GM23338 (cell line): ENCODE data around the gene PELI1. TPM values are rescaled to one million over a fixed set of nuclear protein-coding genes. Genes with fewer than 3 reads are reported as not detected.
A peak's percentile ranks its signal among the peaks of the same experiment; 100 is the strongest.
"Not testable (repeated sequence)": the region's sequence is repeated elsewhere in the genome, so short reads cannot be mapped to it uniquely, and the experiment has no call there.

ENCODE experiments used
- ATAC-seq: fragments of 200-7000 bp; cut with Tn5 transposase; 3 replicates; pipeline ENCODE4 v1.9.1; 2020
- DNase-seq: peaks from one replicate; pipeline ENCODE4 v3.0.0-alpha.2; 2015; ENCODE audit warnings: low spot score
- H2AFZ ChIP-seq: fragments of 200-600 bp; sonication (generic); 2 replicates; pipeline ENCODE4 v1.8.0; 2016; ENCODE audit warnings: antibody characterized with exemption, mild to moderate bottlenecking, moderate library complexity
- H3F3A ChIP-seq: fragments of 200-600 bp; sonication (generic); replicated peaks from 2 replicates; pipeline ENCODE4 v1.8.0; 2017; ENCODE audit warnings: antibody characterized with exemption, mixed run types, low read depth
- H3K27ac ChIP-seq: fragments of 200-600 bp; sonication (generic); 2 replicates; pipeline ENCODE4 v1.6.1; 2016; ENCODE audit warnings: low read depth
- H3K27me3 ChIP-seq: fragments of 200-600 bp; sonication (generic); 2 replicates; pipeline ENCODE4 v1.8.0; 2016; ENCODE audit warnings: mild to moderate bottlenecking, mixed run types, moderate library complexity; ENCODE audit not compliant: insufficient read depth
- H3K36me3 ChIP-seq: fragments of 200-600 bp; sonication (generic); 2 replicates; pipeline ENCODE4 v1.8.0; 2016; ENCODE audit warnings: mild to moderate bottlenecking; ENCODE audit not compliant: insufficient read depth
- H3K4me1 ChIP-seq: fragments of 200-600 bp; sonication (generic); 2 replicates; pipeline ENCODE4 v1.8.0; 2016; ENCODE audit warnings: mild to moderate bottlenecking, moderate library complexity; ENCODE audit not compliant: insufficient read depth
- H3K4me2 ChIP-seq: fragments of 200-600 bp; sonication (generic); 2 replicates; pipeline ENCODE4 v1.7.1; 2017; ENCODE audit warnings: mixed run types
- H3K4me3 ChIP-seq: fragments of 200-600 bp; sonication (generic); 2 replicates; pipeline ENCODE4 v1.6.1; 2016; ENCODE audit warnings: mixed run types
- H3K79me2 ChIP-seq: fragments of 200-600 bp; sonication (generic); replicated peaks from 2 replicates; pipeline ENCODE4 v1.8.0; 2017; ENCODE audit warnings: mild to moderate bottlenecking; ENCODE audit not compliant: insufficient read depth
- H3K9me2 ChIP-seq: fragments of 200-600 bp; sonication (generic); 2 replicates; pipeline ENCODE4 v1.8.0; 2017; ENCODE audit not compliant: insufficient read depth
- H4K20me1 ChIP-seq: fragments of 200-600 bp; sonication (generic); replicated peaks from 2 replicates; pipeline ENCODE4 v1.8.0; 2017; ENCODE audit warnings: mild to moderate bottlenecking; ENCODE audit not compliant: insufficient read depth
- H3K27ac Mint-ChIP-seq: 2 replicates; pipeline ENCODE4 v1.8.0; 2020; ENCODE audit warnings: inconsistent platforms, mild to moderate bottlenecking, moderate library complexity, mixed read lengths
- H3K27me3 Mint-ChIP-seq: 3 replicates; pipeline ENCODE4 v1.8.0; 2022; ENCODE audit warnings: low read depth, mild to moderate bottlenecking, moderate library complexity, mixed read lengths, inconsistent platforms; ENCODE audit not compliant: insufficient read depth, poor library complexity
- H3K36me3 Mint-ChIP-seq: 3 replicates; pipeline ENCODE4 v1.8.0; 2021; ENCODE audit warnings: low read depth, mild to moderate bottlenecking, inconsistent platforms, moderate library complexity, mixed read lengths
- H3K4me1 Mint-ChIP-seq: 3 replicates; pipeline ENCODE4 v1.8.0; 2020; ENCODE audit warnings: mild to moderate bottlenecking, inconsistent platforms, mixed read lengths
- H3K4me3 Mint-ChIP-seq: 3 replicates; pipeline ENCODE4 v1.8.0; 2021; ENCODE audit warnings: moderate library complexity, mild to moderate bottlenecking, inconsistent platforms, mixed read lengths
- H3K9me3 Mint-ChIP-seq: 3 replicates; pipeline ENCODE4 v1.8.0; 2020; ENCODE audit warnings: moderate library complexity, mild to moderate bottlenecking, inconsistent platforms, mixed read lengths
- ETS1 ChIP-seq: IDR thresholded peaks from 2 replicates; pipeline ENCODE4 v1.6.1; 2016; ENCODE audit warnings: antibody characterized with exemption
- EZH2 ChIP-seq: fragments of 200-600 bp; sonication (generic); IDR thresholded peaks from one replicate; pipeline ENCODE4 v1.8.0; 2017; ENCODE audit warnings: antibody characterized with exemption, mild to moderate bottlenecking, low read depth; ENCODE audit not compliant: unreplicated experiment
- EZH2phosphoT487 ChIP-seq: fragments of 200-600 bp; sonication (generic); IDR thresholded peaks from one replicate; pipeline ENCODE4 v1.8.1; 2018; ENCODE audit warnings: antibody characterized with exemption; ENCODE audit not compliant: unreplicated experiment
- NANOG ChIP-seq: IDR thresholded peaks from 2 replicates; pipeline ENCODE4 v1.6.1; 2016; ENCODE audit warnings: antibody characterized with exemption, borderline replicate concordance
- STAT1 ChIP-seq: IDR thresholded peaks from one replicate; pipeline ENCODE4 v1.6.1; 2016; ENCODE audit warnings: antibody characterized with exemption; ENCODE audit not compliant: unreplicated experiment
- ZNF114 ChIP-seq: fragments of 250-450 bp; sonication (Bioruptor Pico); IDR thresholded peaks from 2 replicates; pipeline ENCODE4 v1.5.0; 2020; ENCODE audit warnings: mild to moderate bottlenecking, moderate library complexity
- ZNF331 ChIP-seq: fragments of 250-450 bp; sonication (Bioruptor Pico); IDR thresholded peaks from 2 replicates; pipeline ENCODE4 v1.5.0; 2020; ENCODE audit warnings: low read depth, mild to moderate bottlenecking, moderate library complexity
- polyA plus RNA-seq: library from polyadenylated mRNA; unstranded; fragments of >200 nt; fragmentation: Nextera tagmentation; extraction: Ambion mirVana; gene quantifications from 2 replicates; pipeline ENCODE4 v1.2.1, GENCODE V29; 2016
- total RNA-seq: library from RNA; depleted of rRNA; stranded (reverse); fragments of >200 nt; shearing (Covaris generic); gene quantifications from 2 replicates; pipeline ENCODE4 v1.2.3, GENCODE V29; 2014
- TF ChIP-seq, protein P1 (sequence below), 2 experiments: fragments of 200-600 bp in 1 of 2; sonication (generic) in 1 of 2; conservative IDR thresholded peaks; 2 replicates each; pipeline versions ENCODE4 v1.5.1 to v1.6.1; 2016 to 2017; ENCODE audit warnings: antibody characterized with exemption in 2 of 2, low read depth in 2 of 2, mild to moderate bottlenecking in 2 of 2, moderate library complexity in 1 of 2
- TF ChIP-seq, protein P2 (sequence below): fragments of 250-450 bp; sonication (Bioruptor Pico); IDR thresholded peaks from 2 replicates; pipeline ENCODE4 v1.5.0; 2020; ENCODE audit warnings: mild to moderate bottlenecking, moderate library complexity

PELI1 gene
- total and polyA plus RNA-seq, 2 experiments from 2014 or later: 32.4 to 61.8 TPM

DNA sequence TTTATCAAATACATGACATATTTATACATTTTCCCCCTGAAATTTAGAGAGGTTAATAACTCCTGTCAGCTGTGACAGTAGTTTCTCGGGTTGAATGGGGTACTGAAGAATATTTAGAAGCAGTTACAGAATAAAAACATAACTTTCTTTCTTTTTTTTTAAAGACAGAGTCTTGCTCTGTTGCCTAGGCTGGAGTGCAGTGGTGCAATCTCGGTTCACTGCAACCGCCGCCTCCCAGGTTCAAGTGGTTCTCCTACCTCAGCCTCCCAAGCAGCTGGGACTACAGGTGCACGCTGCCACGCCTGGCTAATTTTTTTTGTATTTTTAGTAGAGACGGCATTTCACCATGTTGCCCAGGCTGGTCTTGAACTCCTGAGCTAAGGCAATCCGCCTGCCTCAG lies 43.6 kb downstream of the PELI1 start:
- H3K27ac ChIP-seq, H3K4me1 ChIP-seq, H3K27ac Mint-ChIP-seq, H3K27me3 ChIP-seq, H4K20me1 ChIP-seq, H3K4me3 Mint-ChIP-seq, H3K4me1 Mint-ChIP-seq, H3K4me3 ChIP-seq, H3K9me3 Mint-ChIP-seq, DNase-seq, ATAC-seq, H3K79me2 ChIP-seq, H3F3A ChIP-seq, H3K27me3 Mint-ChIP-seq, H2AFZ ChIP-seq, H3K4me2 ChIP-seq, H3K9me2 ChIP-seq: not testable (repeated sequence)
- H3K36me3 ChIP-seq: peaks cover 43% of the 10 kb centered on the region
- peaks cover 48% of the 10 kb centered on the region for H3K36me3 Mint-ChIP-seq

DNA sequence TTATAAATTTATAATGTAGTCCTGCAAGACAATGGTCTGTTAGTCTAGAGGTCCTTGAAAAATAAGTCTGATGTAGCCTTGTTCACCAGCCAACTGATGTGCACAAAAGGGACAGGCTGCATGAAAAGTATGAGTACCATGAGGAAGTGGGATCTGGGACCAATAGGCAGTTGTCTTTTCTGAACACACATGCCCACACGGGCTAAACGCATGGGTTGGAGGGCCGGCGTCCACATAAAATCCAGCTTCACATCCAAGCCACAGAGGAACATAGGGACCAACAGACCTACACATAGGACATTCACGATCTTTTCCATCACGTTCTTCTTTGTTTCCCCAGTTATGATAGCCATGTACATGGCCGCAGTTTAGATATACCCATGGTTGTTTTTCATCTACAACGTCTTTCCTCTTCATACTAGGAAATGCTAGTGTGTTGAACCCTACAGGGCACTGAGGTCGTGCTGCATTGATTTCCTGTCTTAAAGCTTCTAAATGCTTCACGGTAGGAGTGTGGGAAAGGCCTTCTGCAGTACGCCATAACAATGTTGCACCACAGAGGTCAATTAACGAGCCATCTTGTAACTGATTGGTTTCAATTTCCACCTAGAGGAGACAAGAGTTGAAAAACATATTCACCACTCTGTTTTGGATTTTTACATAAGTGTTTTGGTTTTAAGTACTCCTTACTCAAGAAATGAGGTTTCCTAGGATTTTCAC lies 49.4 kb downstream of the PELI1 start:
- H3K27me3 ChIP-seq: no peaks in the 10 kb centered on the region
- Mint-ChIP-seq H3K27ac (no peak overlapping the region; the same call in 1 of the 2 replicates), H3K27me3 (peaks cover 2% of the 10 kb centered on the region), H3K36me3 (peaks cover 58% of the 10 kb centered on the region), H3K4me1 (peaks cover 24% of the 10 kb centered on the region), H3K9me3 (no peaks in the 10 kb centered on the region), H3K4me3 (no peak overlapping the region)
- H3K27ac ChIP-seq: no peak overlapping the region
- TF ChIP-seq ZNF331: no peak
- no peak for TF ChIP-seq NANOG
- no peak for TF ChIP-seq ETS1
- TF ChIP-seq EZH2: no peak
- TF ChIP-seq STAT1: no peak
- TF ChIP-seq EZH2phosphoT487: no peak
- TF ChIP-seq, protein P1, sequence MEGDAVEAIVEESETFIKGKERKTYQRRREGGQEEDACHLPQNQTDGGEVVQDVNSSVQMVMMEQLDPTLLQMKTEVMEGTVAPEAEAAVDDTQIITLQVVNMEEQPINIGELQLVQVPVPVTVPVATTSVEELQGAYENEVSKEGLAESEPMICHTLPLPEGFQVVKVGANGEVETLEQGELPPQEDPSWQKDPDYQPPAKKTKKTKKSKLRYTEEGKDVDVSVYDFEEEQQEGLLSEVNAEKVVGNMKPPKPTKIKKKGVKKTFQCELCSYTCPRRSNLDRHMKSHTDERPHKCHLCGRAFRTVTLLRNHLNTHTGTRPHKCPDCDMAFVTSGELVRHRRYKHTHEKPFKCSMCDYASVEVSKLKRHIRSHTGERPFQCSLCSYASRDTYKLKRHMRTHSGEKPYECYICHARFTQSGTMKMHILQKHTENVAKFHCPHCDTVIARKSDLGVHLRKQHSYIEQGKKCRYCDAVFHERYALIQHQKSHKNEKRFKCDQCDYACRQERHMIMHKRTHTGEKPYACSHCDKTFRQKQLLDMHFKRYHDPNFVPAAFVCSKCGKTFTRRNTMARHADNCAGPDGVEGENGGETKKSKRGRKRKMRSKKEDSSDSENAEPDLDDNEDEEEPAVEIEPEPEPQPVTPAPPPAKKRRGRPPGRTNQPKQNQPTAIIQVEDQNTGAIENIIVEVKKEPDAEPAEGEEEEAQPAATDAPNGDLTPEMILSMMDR (conservative IDR thresholded peaks at IDR 0.05; ENCODE audit: low read depth in 2 of 2): no peak
- TF ChIP-seq, protein P2, sequence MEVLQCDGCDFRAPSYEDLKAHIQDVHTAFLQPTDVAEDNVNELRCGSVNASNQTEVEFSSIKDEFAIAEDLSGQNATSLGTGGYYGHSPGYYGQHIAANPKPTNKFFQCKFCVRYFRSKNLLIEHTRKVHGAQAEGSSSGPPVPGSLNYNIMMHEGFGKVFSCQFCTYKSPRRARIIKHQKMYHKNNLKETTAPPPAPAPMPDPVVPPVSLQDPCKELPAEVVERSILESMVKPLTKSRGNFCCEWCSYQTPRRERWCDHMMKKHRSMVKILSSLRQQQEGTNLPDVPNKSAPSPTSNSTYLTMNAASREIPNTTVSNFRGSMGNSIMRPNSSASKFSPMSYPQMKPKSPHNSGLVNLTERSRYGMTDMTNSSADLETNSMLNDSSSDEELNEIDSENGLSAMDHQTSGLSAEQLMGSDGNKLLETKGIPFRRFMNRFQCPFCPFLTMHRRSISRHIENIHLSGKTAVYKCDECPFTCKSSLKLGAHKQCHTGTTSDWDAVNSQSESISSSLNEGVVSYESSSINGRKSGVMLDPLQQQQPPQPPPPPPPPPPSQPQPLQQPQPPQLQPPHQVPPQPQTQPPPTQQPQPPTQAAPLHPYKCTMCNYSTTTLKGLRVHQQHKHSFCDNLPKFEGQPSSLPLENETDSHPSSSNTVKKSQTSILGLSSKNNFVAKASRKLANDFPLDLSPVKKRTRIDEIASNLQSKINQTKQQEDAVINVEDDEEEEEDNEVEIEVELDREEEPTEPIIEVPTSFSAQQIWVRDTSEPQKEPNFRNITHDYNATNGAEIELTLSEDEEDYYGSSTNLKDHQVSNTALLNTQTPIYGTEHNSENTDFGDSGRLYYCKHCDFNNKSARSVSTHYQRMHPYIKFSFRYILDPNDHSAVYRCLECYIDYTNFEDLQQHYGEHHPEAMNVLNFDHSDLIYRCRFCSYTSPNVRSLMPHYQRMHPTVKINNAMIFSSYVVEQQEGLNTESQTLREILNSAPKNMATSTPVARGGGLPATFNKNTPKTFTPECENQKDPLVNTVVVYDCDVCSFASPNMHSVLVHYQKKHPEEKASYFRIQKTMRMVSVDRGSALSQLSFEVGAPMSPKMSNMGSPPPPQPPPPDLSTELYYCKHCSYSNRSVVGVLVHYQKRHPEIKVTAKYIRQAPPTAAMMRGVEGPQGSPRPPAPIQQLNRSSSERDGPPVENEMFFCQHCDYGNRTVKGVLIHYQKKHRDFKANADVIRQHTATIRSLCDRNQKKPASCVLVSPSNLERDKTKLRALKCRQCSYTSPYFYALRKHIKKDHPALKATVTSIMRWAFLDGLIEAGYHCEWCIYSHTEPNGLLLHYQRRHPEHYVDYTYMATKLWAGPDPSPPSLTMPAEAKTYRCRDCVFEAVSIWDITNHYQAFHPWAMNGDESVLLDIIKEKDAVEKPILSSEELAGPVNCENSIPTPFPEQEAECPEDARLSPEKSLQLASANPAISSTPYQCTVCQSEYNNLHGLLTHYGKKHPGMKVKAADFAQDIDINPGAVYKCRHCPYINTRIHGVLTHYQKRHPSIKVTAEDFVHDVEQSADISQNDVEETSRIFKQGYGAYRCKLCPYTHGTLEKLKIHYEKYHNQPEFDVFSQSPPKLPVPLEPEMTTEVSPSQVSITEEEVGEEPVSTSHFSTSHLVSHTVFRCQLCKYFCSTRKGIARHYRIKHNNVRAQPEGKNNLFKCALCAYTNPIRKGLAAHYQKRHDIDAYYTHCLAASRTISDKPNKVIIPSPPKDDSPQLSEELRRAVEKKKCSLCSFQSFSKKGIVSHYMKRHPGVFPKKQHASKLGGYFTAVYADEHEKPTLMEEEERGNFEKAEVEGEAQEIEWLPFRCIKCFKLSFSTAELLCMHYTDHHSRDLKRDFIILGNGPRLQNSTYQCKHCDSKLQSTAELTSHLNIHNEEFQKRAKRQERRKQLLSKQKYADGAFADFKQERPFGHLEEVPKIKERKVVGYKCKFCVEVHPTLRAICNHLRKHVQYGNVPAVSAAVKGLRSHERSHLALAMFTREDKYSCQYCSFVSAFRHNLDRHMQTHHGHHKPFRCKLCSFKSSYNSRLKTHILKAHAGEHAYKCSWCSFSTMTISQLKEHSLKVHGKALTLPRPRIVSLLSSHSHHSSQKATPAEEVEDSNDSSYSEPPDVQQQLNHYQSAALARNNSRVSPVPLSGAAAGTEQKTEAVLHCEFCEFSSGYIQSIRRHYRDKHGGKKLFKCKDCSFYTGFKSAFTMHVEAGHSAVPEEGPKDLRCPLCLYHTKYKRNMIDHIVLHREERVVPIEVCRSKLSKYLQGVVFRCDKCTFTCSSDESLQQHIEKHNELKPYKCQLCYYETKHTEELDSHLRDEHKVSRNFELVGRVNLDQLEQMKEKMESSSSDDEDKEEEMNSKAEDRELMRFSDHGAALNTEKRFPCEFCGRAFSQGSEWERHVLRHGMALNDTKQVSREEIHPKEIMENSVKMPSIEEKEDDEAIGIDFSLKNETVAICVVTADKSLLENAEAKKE (CRISPR knock-in tag): no peak
- TF ChIP-seq ZNF114 (CRISPR knock-in tag): no peak
- no peak overlapping the region for H3K4me3 ChIP-seq
- H3K4me1 ChIP-seq: no peaks in the 10 kb centered on the region
- no peak overlapping the region for H3K4me2 ChIP-seq
- H2AFZ ChIP-seq: no peak overlapping the region
- peaks cover 54% of the 10 kb centered on the region for H3K36me3 ChIP-seq
- no peaks in the 10 kb centered on the region for H3K9me2 ChIP-seq
- H3K79me2 ChIP-seq: no peaks in the 10 kb centered on the region
- H3F3A ChIP-seq: peaks cover 10% of the 10 kb centered on the region; the same call in 1 of the 2 replicates
- ATAC-seq (peak; percentile 57), DNase-seq (no peak)
- H4K20me1 ChIP-seq: no peaks in the 10 kb centered on the region; the same call in none of the 2 replicates
